ENCODE data around the gene LAMA4. TPM values are rescaled to one million over a fixed set of nuclear protein-coding genes. Genes with fewer than 3 reads are reported as not detected.

LAMA4 gene
- total RNA-seq, 1 donor from 2014 or later = 1.1 TPM

- Mint-ChIP-seq H3K4me3 (ENCODE audit: low read depth) (peak overlapping the region; percentile 78), H3K4me1 (ENCODE audit: low read depth) (peaks cover 18% of the 10 kb centered on the region), H3K36me3 (ENCODE audit: insufficient read depth) (no peaks in the 10 kb centered on the region), H3K27me3 (peaks cover 58% of the 10 kb centered on the region), H3K9me3 (ENCODE audit: low read depth) (peaks cover 12% of the 10 kb centered on the region), H3K27ac (no peak overlapping the region)
- no peak for TF ChIP-seq CTCF (IDR thresholded peaks at IDR 0.05; ENCODE audit: unreplicated experiment)
- no peak for DNase-seq (ENCODE audit: low spot score, unreplicated experiment)
Measured at GRCh38 chr6:112254921-112255320, 554 bp upstream of the LAMA4 start.

GRCh38 chr6:112253498-112253840, 898 bp downstream of the LAMA4 start:
- DNase-seq (ENCODE audit: low spot score, unreplicated experiment) = no peak

GRCh38 chr6:112252571-112253497, 1.5 kb downstream of the LAMA4 start:
- no peak for TF ChIP-seq CTCF (IDR thresholded peaks at IDR 0.05; ENCODE audit: unreplicated experiment)
- Mint-ChIP-seq H3K9me3 (ENCODE audit: low read depth) (peaks cover 12% of the 10 kb centered on the region), H3K4me1 (ENCODE audit: low read depth) (peaks cover 18% of the 10 kb centered on the region), H3K4me3 (ENCODE audit: low read depth) (peak overlapping the region; percentile 78), H3K36me3 (ENCODE audit: insufficient read depth) (no peaks in the 10 kb centered on the region), H3K27me3 (peaks cover 59% of the 10 kb centered on the region), H3K27ac (no peak overlapping the region)
- no peak for DNase-seq (ENCODE audit: low spot score, unreplicated experiment)

More at GRCh38 chr6:112253498-112253840, 898 bp downstream of the LAMA4 start:
- peaks cover 12% of the 10 kb centered on the region for H3K9me3 Mint-ChIP-seq (ENCODE audit: low read depth)
- H3K36me3 Mint-ChIP-seq (ENCODE audit: insufficient read depth) = no peaks in the 10 kb centered on the region
- H3K4me1 Mint-ChIP-seq (ENCODE audit: low read depth) = peaks cover 18% of the 10 kb centered on the region
- H3K4me3 Mint-ChIP-seq (ENCODE audit: low read depth) = peak overlapping the region; percentile 78
- H3K27ac Mint-ChIP-seq = no peak overlapping the region
- TF ChIP-seq CTCF (IDR thresholded peaks at IDR 0.05; ENCODE audit: unreplicated experiment) = no peak
- H3K27me3 Mint-ChIP-seq = peaks cover 58% of the 10 kb centered on the region

- Mint-ChIP-seq H3K4me1 (ENCODE audit: low read depth) (peaks cover 18% of the 10 kb centered on the region), H3K9me3 (ENCODE audit: low read depth) (peaks cover 12% of the 10 kb centered on the region), H3K27me3 (peaks cover 57% of the 10 kb centered on the region), H3K36me3 (ENCODE audit: insufficient read depth) (no peaks in the 10 kb centered on the region), H3K4me3 (ENCODE audit: low read depth) (no peak overlapping the region), H3K27ac (no peak overlapping the region)
- TF ChIP-seq CTCF (IDR thresholded peaks at IDR 0.05; ENCODE audit: unreplicated experiment) = no peak
- DNase-seq (ENCODE audit: low spot score, unreplicated experiment) = no peak
Measured at GRCh38 chr6:112251171-112251875, 3.0 kb downstream of the LAMA4 start.

GRCh38 chr6:112249489-112249888, 4.9 kb downstream of the LAMA4 start:
- H3K4me3 Mint-ChIP-seq (ENCODE audit: low read depth) = no peak overlapping the region
- peaks cover 11% of the 10 kb centered on the region for H3K4me1 Mint-ChIP-seq (ENCODE audit: low read depth)
- TF ChIP-seq CTCF (IDR thresholded peaks at IDR 0.05; ENCODE audit: unreplicated experiment) = no peak
- no peaks in the 10 kb centered on the region for H3K36me3 Mint-ChIP-seq (ENCODE audit: insufficient read depth)
- H3K9me3 Mint-ChIP-seq (ENCODE audit: low read depth) = peaks cover 12% of the 10 kb centered on the region
- no peak for DNase-seq (ENCODE audit: low spot score, unreplicated experiment)
- H3K27ac Mint-ChIP-seq = no peak overlapping the region
- peaks cover 53% of the 10 kb centered on the region for H3K27me3 Mint-ChIP-seq

All from progenitor cell of endocrine pancreas (in vitro differentiated cells).